Suppressor macrophage treated with lipopolysaccharide for 4 hours (primary cell): ENCODE data around the gene CYTL1.

ENCODE experiments used
- DNase-seq: peaks from one replicate; pipeline ENCODE4 v3.0.0-alpha.2; 2020

CYTL1 gene

DNA sequence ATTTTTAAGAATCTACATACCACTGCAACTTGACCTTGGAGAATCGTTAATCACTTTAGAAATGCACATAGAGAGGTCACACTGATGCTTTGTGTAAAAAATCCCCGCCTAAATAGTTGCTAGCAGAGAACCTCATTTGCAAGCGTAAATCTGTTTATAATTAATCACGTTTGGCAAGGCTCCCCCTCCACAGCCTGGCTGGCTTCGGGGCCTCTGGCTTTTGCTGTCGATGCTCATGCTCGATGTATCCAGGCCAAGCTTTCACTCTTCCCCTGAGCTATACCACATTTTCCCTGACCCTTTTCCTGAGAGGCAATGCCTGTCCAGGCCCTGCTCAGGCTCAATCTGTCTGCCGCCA is 23.4 kb downstream of the CYTL1 start:
- no peak for DNase-seq

DNA sequence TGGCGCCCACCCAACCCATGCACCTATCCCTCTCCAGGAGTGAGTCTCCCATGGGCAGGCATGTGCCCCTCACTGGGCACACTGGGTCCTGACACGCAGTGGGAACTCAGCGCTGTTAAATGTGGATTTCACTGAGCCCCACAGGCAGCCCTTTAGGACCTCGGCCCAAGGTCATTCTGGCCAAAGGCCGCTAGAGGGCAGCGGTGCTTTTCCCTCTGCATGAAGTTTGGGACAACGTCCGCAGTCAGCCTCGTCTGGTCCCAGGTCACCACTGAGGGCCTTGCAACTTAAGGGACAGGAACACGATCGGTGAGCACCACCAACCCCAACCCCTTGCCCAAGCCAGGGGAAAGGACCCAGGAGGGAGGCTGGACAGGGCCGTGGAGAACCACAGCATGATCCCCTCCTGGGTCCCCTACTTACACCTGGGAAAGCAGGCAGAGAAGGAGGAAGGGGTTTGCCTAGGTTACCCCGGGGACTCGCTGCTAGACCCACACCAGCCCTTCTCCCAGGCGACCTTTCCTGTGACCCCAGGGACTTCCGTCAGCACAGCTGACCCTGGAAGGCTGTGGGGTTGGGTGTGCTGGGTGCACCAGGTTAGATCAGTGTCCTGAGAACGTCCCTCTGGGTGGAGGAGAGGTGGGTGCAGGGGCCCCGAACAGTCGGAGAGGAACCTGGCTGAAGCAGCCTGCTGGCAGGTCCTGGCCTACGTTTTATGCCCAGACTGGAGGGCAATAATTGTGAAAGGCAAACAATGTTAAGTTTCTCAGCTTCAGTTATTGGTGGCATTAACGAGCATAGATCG is 24.0 kb downstream of the CYTL1 start:
- peak; percentile 81 for DNase-seq

- no peak for DNase-seq
These were observed 24.8 kb downstream of the CYTL1 start for GRCh38 chr4:4994312-4995097.

GRCh38 chr4:4992833-4993232 is 26.4 kb downstream of the CYTL1 start:
- DNase-seq, result no peak

DNA sequence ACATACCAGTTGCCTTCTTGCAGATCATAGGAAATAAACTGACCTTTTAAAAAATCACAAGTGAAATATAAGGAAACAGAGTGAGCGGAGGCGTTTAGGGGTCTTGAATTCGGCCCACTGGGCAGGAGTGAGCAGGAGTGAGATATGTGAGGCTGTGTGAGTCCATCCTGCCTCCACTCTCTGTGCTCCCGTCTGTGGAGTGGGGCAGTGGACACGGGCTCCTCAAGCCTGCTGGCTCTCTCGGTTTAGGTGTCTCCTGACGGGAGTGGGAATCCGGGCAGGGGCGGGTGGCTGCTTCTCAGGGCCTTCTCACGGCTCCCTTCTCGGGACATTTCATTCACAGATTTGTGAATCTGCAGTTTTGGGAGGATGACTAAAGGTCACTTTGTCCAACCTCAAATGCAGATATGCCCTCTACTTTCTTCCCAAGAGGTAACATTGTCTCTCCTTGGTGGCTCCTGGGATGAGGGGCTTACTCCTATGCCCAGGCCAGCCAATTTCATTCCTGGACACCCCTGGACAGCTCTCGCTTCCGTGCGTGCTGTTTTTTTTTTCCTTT is 27.6 kb downstream of the CYTL1 start:
- no peak for DNase-seq

GRCh38 chr4:4990857-4991540 is 28.3 kb downstream of the CYTL1 start:
- DNase-seq, result peak; percentile 23

- no peak for DNase-seq
These were observed 28.9 kb downstream of the CYTL1 start for GRCh38 chr4:4990329-4990728.

DNA sequence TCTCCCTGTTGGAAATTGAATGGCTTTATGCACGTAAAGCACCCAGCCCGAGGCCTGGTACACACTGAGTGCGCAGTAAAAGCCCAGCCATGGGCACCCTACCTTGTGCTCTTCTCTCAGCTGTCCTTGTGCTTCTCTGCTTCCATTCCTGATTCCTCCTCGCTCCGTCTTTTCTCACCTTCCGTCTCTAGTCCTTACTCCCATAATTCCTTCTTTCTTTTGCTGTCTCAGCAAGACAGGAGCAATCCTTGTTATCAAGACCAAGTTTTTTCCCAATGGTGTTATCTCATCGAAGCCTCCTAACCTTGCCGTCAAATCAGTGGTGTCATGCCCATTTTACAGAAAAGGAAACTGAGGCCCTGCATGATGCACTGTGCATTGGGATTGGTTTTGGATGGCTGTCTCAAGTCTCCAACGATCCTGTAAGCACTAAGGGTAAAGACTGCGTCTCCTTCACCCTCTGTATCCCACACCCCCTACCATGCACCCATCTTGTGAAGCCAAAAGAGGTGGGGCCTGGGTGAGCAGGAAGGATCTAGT is 30.1 kb downstream of the CYTL1 start:
- no peak for DNase-seq

GRCh38 chr4:4987656-4988055 is 31.6 kb downstream of the CYTL1 start:
- DNase-seq, result no peak

- DNase-seq, result no peak
These were observed 32.4 kb downstream of the CYTL1 start for GRCh38 chr4:4986841-4987240.

DNA sequence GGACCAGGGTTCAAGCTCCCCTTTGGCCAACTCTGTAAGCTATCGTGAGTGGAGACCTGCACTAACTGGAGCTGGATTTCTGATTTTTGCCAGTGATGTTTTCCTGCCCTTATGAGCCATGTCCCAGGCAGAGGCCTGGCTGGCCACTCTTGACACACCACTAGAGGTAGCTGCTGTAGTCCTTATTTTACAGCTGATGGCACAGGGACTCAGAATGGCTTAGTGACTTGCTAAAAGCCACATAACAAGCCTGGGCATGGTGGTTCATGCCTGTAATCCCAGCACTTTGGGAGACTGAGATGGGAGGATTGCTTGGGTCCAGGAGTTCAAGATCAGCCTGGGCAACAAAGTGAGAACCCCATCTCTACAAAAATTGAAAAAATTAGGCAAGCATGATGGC is 33.4 kb downstream of the CYTL1 start:
- no peak for DNase-seq

GRCh38 chr4:4985036-4985435 is 34.2 kb downstream of the CYTL1 start:
- DNase-seq, result no peak

- DNase-seq, result no peak
These were observed 35.1 kb downstream of the CYTL1 start for GRCh38 chr4:4984186-4984585.

DNA sequence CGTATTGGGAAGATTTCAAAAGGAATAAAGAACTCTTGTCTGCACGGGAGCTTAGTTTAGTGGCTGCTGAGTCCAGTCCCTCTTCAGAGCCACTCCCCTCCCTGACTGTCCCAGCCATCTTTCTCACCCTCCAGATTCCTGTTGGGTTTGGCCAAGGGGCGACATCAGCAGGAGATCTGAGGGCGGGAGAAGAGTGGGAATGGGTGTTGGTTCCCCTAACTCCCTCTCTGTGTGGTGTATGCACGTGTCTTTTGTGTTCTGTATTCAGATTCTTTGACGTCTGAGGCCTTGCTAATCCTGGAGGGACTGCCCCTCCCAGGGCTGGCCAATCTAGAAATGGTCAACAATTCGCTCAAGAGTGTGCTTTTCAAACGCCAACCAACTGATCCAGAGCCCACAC is 37.4 kb downstream of the CYTL1 start:
- no peak for DNase-seq

- DNase-seq, result no peak
These were observed 37.8 kb downstream of the CYTL1 start for GRCh38 chr4:4981427-4981826.

GRCh38 chr4:4980621-4981230 is 38.5 kb downstream of the CYTL1 start:
- DNase-seq, result no peak

- DNase-seq, result no peak
These were observed 39.3 kb downstream of the CYTL1 start for GRCh38 chr4:4979971-4980370.

DNA sequence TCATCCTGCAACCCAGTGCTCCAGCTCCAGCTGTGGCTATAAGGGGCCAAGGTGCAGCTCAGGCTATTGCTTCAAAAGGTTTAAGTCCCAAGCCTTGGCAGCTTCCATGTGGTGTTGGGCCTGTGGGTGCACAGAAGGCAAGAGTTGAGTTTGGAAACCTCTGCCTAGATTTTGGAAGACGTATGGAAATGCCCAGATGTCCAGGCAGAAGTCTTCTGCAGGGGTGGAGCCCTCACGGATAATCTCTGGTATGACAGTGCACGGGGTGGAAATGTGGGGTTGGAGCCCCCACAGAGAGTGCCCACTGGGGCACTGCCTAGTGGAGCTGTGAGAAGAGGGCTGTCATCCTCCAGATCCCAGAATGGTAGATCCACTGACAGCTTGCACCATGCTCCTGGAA is 44.5 kb downstream of the CYTL1 start:
- DNase-seq, result no peak

DNA sequence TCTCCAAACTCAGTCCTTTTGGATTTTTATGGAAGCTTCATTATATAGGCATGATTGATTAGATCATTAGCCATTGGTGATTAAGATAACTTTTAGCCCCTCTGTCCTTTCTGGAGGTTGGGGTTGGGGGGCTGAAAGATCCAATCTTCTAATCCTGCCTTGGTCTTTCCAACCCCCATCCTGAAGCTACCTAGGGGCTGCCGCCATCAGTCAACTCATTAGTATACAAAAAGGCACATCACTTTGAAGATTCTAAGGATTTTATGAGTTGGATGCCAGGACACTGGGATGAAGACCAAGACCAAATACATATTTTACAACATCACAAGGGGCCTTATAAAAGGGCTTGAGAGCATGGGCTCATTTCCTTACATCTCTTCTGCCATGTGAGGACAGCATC is 47.5 kb downstream of the CYTL1 start:
- no peak for DNase-seq

GRCh38 chr4:4969298-4969697 is 50.0 kb downstream of the CYTL1 start:
- DNase-seq, result no peak

GRCh38 chr4:4968161-4968725 is 51.0 kb downstream of the CYTL1 start:
- DNase-seq, result no peak
